Measurements from ENCODE around the gene DDOST. TPM values are rescaled to one million over a fixed set of nuclear protein-coding genes. Genes with fewer than 3 reads are reported as not detected.

DDOST gene
- total and polyA plus RNA-seq, 10 of the 15 experiments (the other 5 are each of a cell fraction or from before 2014, with no cell fraction given), result 100 to 274 (median 201) TPM

DNA sequence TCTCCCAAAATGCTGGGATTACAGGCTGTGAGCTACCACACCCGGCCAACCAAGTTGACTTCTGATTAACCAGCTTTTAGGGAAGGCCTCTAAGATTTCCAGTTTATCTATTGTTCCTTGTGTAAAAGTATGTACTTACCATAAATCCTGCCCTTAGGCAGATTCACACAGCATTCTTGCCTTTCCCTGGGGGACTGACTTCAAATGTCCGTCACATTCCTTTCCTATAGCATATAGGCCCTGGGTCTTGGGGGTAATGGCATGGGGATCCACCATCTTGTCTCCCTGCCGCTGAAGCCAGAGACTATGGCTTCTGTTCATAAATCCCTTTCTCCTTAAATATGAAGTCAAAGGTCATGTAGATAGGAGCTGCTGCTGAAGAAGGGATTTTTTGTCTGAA is 28.8 kb downstream of the DDOST start:
- POLR2A ChIA-PET, result no interaction called here
- BruUV-seq (replicated peaks), result no TSS peak
- peaks cover 8% of the 10 kb centered on the region; the same call in 1 of the 2 replicates for H3K4me1 ChIP-seq (ENCODE audit: control insufficient read depth, insufficient read depth, low read length)
- SMC1A ChIA-PET (ENCODE audit: uncharacterized antibody, unreplicated experiment), result no interaction called here
- H3K4me2 ChIP-seq (ENCODE audit: control insufficient read depth, insufficient read depth), result no peak overlapping the region
- RAD21 ChIA-PET (ENCODE audit: unreplicated experiment), result interaction anchor here (2.8 kb wide), 1 partner anchor 110 kb away, joined by 10 read pairs; no protein-coding TSS in a partner anchor
- H3K9me3 ChIP-seq (replicated peaks; ENCODE audit: control insufficient read depth, insufficient read depth, low read length), result no peaks in the 10 kb centered on the region; the same call in 2 of the 3 replicates
- no peak overlapping the region for H3K4me3 ChIP-seq
- H3K9ac ChIP-seq (ENCODE audit: control insufficient read depth, insufficient read depth, low read length), result no peak overlapping the region
- intact Hi-C loops (cut with micrococcal nuclease; ENCODE audit: unreplicated experiment), result loop anchor here (10.0 kb wide), 1 partner anchor 418 kb away; no protein-coding TSS in a partner anchor
- H3K27me3 ChIP-seq (replicated peaks in 1 of 2; ENCODE audit: control insufficient read depth in 2 of 2, insufficient read depth in 2 of 2, low read length in 1 of 2), result no peaks in the 10 kb centered on the region
- H3K27ac ChIP-seq (ENCODE audit: control insufficient read depth, insufficient read depth), result no peak overlapping the region
- ATAC-seq, result no peak
- no peak overlapping the region for H2AFZ ChIP-seq (ENCODE audit: control insufficient read depth, low read depth, low read length)
- CTCF ChIA-PET, result interaction anchor here (0.6 to 4.0 kb wide), 10 partner anchors 9 to 137 kb away, joined by 3 to 31 read pairs (median 4); partner anchors contain the start of gene DDOST
- 53% methylated on average over 3 of the region's 3 CpGs for WGBS (ENCODE audit: insufficient coverage, insufficient replicate concordance, low lambda C conversion rate, missing lambda C conversion rate)
- FAIRE-seq, result no peak
- no peaks in the 10 kb centered on the region for H4K20me1 ChIP-seq (ENCODE audit: control insufficient read depth, insufficient read depth)
- no peak for DNase-seq (ENCODE audit: low read depth, low spot score)
- in situ Hi-C loops (cut with MboI), result no loop called here
- H3K36me3 ChIP-seq (ENCODE audit: control insufficient read depth in 2 of 2, insufficient read depth in 2 of 2, low read length in 1 of 2), result no peaks in the 10 kb centered on the region
- no peaks in the 10 kb centered on the region for H3K79me2 ChIP-seq (ENCODE audit: control insufficient read depth, insufficient read depth, low read length)
- TF ChIP-seq KAT2A (conservative IDR thresholded peaks at IDR 0.05; ENCODE audit: control insufficient read depth, low read depth, low read length) (no peak), STAT1 (conservative IDR thresholded peaks at IDR 0.05) (no peak), SIX5 (IDR thresholded peaks at IDR 0.05; ENCODE audit: low read depth, low read length, severe bottlenecking) (no peak), CEBPB (IDR thresholded peaks at IDR 0.05; ENCODE audit: borderline replicate concordance in 1 of 2, low read depth in 2 of 2, low read length in 2 of 2) (no peak), FOXM1 (IDR thresholded peaks at IDR 0.05; ENCODE audit: low read depth, low read length) (no peak), FOXK2 (IDR thresholded peaks at IDR 0.05) (no peak), CREM (IDR thresholded peaks at IDR 0.05; ENCODE audit: low read depth) (no peak), TCF7 (IDR thresholded peaks at IDR 0.05; ENCODE audit: borderline replicate concordance) (no peak)
- TF ChIP-seq, protein P1, sequence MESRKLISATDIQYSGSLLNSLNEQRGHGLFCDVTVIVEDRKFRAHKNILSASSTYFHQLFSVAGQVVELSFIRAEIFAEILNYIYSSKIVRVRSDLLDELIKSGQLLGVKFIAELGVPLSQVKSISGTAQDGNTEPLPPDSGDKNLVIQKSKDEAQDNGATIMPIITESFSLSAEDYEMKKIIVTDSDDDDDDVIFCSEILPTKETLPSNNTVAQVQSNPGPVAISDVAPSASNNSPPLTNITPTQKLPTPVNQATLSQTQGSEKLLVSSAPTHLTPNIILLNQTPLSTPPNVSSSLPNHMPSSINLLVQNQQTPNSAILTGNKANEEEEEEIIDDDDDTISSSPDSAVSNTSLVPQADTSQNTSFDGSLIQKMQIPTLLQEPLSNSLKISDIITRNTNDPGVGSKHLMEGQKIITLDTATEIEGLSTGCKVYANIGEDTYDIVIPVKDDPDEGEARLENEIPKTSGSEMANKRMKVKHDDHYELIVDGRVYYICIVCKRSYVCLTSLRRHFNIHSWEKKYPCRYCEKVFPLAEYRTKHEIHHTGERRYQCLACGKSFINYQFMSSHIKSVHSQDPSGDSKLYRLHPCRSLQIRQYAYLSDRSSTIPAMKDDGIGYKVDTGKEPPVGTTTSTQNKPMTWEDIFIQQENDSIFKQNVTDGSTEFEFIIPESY (IDR thresholded peaks at IDR 0.05), result no peak
